Activated B cell treated with CpG ODN at 0.5 μM for 24 hours (primary cell): Measurements from ENCODE around the gene RAD23B. TPM values are rescaled to one million over a fixed set of nuclear protein-coding genes. Genes with fewer than 3 reads are reported as not detected.
"Not testable (repeated sequence)": the region's sequence is repeated elsewhere in the genome, so short reads cannot be mapped to it uniquely, and the experiment has no call there.

Source experiments
- ATAC-seq: fragments of 200-7000 bp; cut with Tn5 transposase; one replicate; pipeline ENCODE4 v1.10.0; 2021; ENCODE audit warnings: low read depth, mild to moderate bottlenecking, moderate library complexity
- CTCF ChIA-PET: fragments of 350-600 bp; sonication (Branson Sonifier 250); formaldehyde crosslinking; loops from one replicate; lab custom pipeline; 2021; ENCODE audit warnings: antibody characterized with exemption; lab: Charles Lee
- POLR2A ChIA-PET: fragments of 350-600 bp; sonication (Branson Sonifier 250); formaldehyde crosslinking; loops from one replicate; lab custom pipeline; 2021; ENCODE audit warnings: antibody characterized with exemption; lab: Charles Lee
- DNase-seq: peaks from one replicate; pipeline ENCODE4 v3.0.0; 2022
- H3K27ac Mint-ChIP-seq: one replicate; pipeline ENCODE4 v1.8.0; 2020; ENCODE audit warnings: mixed read lengths
- H3K27me3 Mint-ChIP-seq: one replicate; pipeline ENCODE4 v1.8.0; 2021; ENCODE audit warnings: mixed read lengths
- H3K36me3 Mint-ChIP-seq: one replicate; pipeline ENCODE4 v1.8.0; 2021; ENCODE audit warnings: low read depth, mixed read lengths
- H3K4me1 Mint-ChIP-seq: one replicate; pipeline ENCODE4 v1.8.0; 2021; ENCODE audit warnings: mixed read lengths
- H3K4me3 Mint-ChIP-seq: one replicate; pipeline ENCODE4 v1.8.0; 2020; ENCODE audit warnings: mild to moderate bottlenecking, mixed read lengths
- H3K9me3 Mint-ChIP-seq: one replicate; pipeline ENCODE4 v1.8.0; 2020; ENCODE audit warnings: mixed read lengths
- intact Hi-C: fragments of 100-400 bp; cut with micrococcal nuclease; formaldehyde crosslinking; loops from one replicate; pipeline ENCODE4 v1.15.1; 2024
- total RNA-seq: library from RNA; stranded (reverse); gene quantifications from 2 replicates; pipeline ENCODE4 v1.2.3, GENCODE V29; 2022
- TF ChIP-seq, protein P1 (sequence below): fragments of 200-600 bp; IDR thresholded peaks from one replicate; pipeline ENCODE4 v1.8.0; 2022; ENCODE audit warnings: antibody characterized with exemption, mild to moderate bottlenecking

The RAD23B gene
- total RNA-seq, 1 donor from 2014 or later, result 75.3 TPM

DNA sequence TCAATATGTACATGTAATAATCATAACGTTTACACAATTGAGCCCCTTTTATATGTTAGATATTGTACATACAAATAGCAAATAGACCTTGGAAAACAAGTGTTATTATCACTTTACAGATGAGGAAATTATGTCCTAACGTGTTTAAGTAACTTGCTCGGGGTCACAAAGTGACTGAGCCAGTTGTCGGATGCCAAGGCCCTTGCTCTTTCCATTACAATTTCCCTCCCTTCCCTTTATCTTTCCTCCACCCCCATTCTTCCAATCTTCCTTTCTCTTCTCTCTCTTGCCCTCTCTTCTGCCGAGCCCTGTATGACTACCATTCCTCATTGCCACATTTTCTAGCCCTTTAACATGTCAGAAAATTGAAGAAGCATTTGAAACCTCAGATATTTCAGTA, 34.4 kb upstream of the RAD23B start:
- Mint-ChIP-seq H3K27me3 (peaks cover 16% of the 10 kb centered on the region), H3K27ac (no peak overlapping the region), H3K4me3 (no peak overlapping the region), H3K4me1 (peaks cover 4% of the 10 kb centered on the region), H3K9me3 (no peaks in the 10 kb centered on the region), H3K36me3 (no peaks in the 10 kb centered on the region)
- POLR2A ChIA-PET, result no interaction called here
- intact Hi-C loops, result no loop called here
- TF ChIP-seq, protein P1, sequence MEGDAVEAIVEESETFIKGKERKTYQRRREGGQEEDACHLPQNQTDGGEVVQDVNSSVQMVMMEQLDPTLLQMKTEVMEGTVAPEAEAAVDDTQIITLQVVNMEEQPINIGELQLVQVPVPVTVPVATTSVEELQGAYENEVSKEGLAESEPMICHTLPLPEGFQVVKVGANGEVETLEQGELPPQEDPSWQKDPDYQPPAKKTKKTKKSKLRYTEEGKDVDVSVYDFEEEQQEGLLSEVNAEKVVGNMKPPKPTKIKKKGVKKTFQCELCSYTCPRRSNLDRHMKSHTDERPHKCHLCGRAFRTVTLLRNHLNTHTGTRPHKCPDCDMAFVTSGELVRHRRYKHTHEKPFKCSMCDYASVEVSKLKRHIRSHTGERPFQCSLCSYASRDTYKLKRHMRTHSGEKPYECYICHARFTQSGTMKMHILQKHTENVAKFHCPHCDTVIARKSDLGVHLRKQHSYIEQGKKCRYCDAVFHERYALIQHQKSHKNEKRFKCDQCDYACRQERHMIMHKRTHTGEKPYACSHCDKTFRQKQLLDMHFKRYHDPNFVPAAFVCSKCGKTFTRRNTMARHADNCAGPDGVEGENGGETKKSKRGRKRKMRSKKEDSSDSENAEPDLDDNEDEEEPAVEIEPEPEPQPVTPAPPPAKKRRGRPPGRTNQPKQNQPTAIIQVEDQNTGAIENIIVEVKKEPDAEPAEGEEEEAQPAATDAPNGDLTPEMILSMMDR, result no peak
- ATAC-seq (no peak), DNase-seq (no peak)
- CTCF ChIA-PET, result interaction anchor here (1.1 kb wide), 1 partner anchor 9 kb away, joined by 4 read pairs; no protein-coding TSS in a partner anchor

DNA sequence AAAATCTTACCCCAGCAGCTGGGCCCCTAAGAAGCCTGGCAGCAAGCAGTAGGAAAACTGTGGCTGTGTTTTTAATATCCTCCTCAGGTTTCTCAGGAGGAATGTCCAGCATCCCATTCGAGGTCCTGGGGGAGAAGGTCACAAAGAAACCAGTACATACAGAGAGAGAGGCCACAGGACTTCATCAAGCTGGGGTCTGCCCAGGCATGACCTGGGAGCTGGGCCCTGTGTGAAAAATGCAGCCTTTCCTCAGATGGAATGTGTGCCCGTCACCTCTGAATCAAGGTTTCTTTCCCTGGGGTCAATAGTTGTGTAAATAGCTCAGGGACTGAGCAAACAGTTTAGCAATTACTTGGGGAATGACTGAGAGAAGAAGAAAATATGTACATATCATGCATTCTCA, 33.9 kb upstream of the RAD23B start:
- Mint-ChIP-seq H3K9me3 (no peaks in the 10 kb centered on the region), H3K4me3 (no peak overlapping the region), H3K27ac (no peak overlapping the region), H3K27me3 (peaks cover 16% of the 10 kb centered on the region), H3K4me1 (peaks cover under 1% of the 10 kb centered on the region), H3K36me3 (no peaks in the 10 kb centered on the region)
- intact Hi-C loops, result no loop called here
- ChIA-PET CTCF (no interaction called here), POLR2A (no interaction called here)
- no peak for DNase-seq
- TF ChIP-seq, protein P1, result no peak
- ATAC-seq, result no peak

GRCh38 chr9:107249665-107250285, 33.3 kb upstream of the RAD23B start:
- TF ChIP-seq, protein P1, result no peak
- no peaks in the 10 kb centered on the region for H3K4me1 Mint-ChIP-seq
- H3K4me3 Mint-ChIP-seq, result no peak overlapping the region
- DNase-seq (no peak), ATAC-seq (no peak)
- H3K27ac Mint-ChIP-seq, result no peak overlapping the region
- intact Hi-C loops, result no loop called here
- H3K36me3 Mint-ChIP-seq, result no peaks in the 10 kb centered on the region
- CTCF ChIA-PET, result no interaction called here
- H3K9me3 Mint-ChIP-seq, result no peaks in the 10 kb centered on the region
- POLR2A ChIA-PET, result no interaction called here
- peaks cover 16% of the 10 kb centered on the region for H3K27me3 Mint-ChIP-seq

GRCh38 chr9:107251756-107252322, 31.2 kb upstream of the RAD23B start:
- H3K36me3 Mint-ChIP-seq, result no peaks in the 10 kb centered on the region
- H3K27ac Mint-ChIP-seq, result no peak overlapping the region
- TF ChIP-seq, protein P1, result no peak
- H3K9me3 Mint-ChIP-seq, result no peaks in the 10 kb centered on the region
- POLR2A ChIA-PET, result interaction anchor here (1.8 kb wide), 1 partner anchor 32 kb away, joined by 4 read pairs; no protein-coding TSS in a partner anchor
- DNase-seq, result no peak
- H3K4me1 Mint-ChIP-seq, result no peaks in the 10 kb centered on the region
- CTCF ChIA-PET, result no interaction called here
- no peak overlapping the region for H3K4me3 Mint-ChIP-seq
- no peak for ATAC-seq
- peaks cover 16% of the 10 kb centered on the region for H3K27me3 Mint-ChIP-seq
- intact Hi-C loops, result no loop called here

DNA sequence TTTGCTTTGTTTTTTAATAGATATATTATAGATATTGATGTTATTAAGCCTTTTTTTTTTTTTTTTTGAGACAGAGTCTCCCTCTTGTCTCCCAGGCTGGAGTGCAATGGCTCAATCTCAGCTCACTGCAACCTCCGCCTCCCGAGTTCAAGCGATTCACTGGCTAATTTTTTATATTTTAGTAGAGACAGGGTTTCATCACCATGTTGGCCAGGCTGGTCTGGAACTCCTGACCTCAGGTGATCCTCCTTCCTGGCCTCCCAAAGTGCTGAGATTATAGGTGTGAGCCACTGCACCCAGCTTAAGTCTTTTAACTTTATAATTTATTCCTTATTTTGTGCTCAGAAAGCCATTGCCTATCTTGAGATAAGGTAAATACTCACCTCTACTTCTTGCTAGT, 24.2 kb upstream of the RAD23B start:
- TF ChIP-seq, protein P1, result no peak
- POLR2A ChIA-PET, result no interaction called here
- CTCF ChIA-PET, result no interaction called here

DNA sequence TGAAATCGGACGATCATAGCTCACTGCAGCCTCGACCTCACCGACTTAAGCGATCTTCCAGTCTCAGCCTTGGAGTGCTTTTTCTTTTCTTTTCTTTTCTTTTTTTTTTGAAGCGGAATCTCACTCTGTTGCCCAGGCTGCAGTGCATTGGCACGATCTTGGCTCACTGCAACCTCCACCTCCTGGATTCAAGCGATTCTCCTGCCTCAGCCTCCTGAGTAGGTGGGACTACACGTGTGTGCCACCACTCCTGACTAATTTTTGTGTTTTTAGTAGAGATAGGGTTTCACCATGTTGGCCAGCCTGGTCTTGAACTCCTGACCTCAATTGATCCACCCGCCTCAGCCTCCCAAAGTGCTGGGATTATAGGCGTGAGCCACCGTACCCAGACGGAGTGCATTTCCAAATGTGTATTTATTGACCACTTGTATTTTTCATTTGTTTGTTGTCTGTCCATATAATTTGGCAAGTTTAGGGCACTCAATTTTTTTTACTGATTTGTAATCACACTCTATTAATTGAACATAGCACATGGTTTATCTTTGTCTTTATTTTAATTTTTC, 23.2 kb upstream of the RAD23B start:
- DNase-seq, ATAC-seq, H3K9me3 Mint-ChIP-seq, H3K27me3 Mint-ChIP-seq, H3K36me3 Mint-ChIP-seq: not testable (repeated sequence)
- intact Hi-C loops, result loop anchor here (1.0 to 5.0 kb wide), 6 partner anchors 17 to 227 kb away; partner anchors contain the start of gene KLF4
- peaks cover 26% of the 10 kb centered on the region for H3K4me1 Mint-ChIP-seq
- H3K4me3 Mint-ChIP-seq, result peak overlapping the region; percentile 53
- CTCF ChIA-PET, result interaction anchor here (1.2 to 2.2 kb wide), 5 partner anchors 20 to 82 kb away, joined by 3 to 19 read pairs (median 7); partner anchors contain the start of gene RAD23B
- POLR2A ChIA-PET, result interaction anchor here (0.6 to 3.2 kb wide), 9 partner anchors 10 to 82 kb away, joined by 3 to 77 read pairs (median 4); partner anchors contain the start of gene RAD23B
- H3K27ac Mint-ChIP-seq, result peak overlapping the region; percentile 67

More for the DNA sequence above, 24.2 kb upstream of the RAD23B start:
- intact Hi-C loops, result no loop called here
- no peak for ATAC-seq
- Mint-ChIP-seq H3K27me3 (peaks cover 1% of the 10 kb centered on the region), H3K36me3 (no peaks in the 10 kb centered on the region), H3K27ac (no peak overlapping the region), H3K4me3 (no peak overlapping the region), H3K9me3 (no peaks in the 10 kb centered on the region), H3K4me1 (peaks cover 26% of the 10 kb centered on the region)
- DNase-seq, result no peak
